Activated B cell treated with CpG ODN at 0.5 μM for 24 hours (primary cell): ENCODE results near the gene PDXP. TPM values are rescaled to one million over a fixed set of nuclear protein-coding genes. Genes with fewer than 3 reads are reported as not detected.

Experiments
- ATAC-seq: fragments of 200-7000 bp; cut with Tn5 transposase; one replicate; pipeline ENCODE4 v1.10.0; 2021; ENCODE audit warnings: low read depth, mild to moderate bottlenecking, moderate library complexity
- CTCF ChIA-PET: fragments of 350-600 bp; sonication (Branson Sonifier 250); formaldehyde crosslinking; loops from one replicate; lab custom pipeline; 2021; ENCODE audit warnings: antibody characterized with exemption; lab: Charles Lee
- POLR2A ChIA-PET: fragments of 350-600 bp; sonication (Branson Sonifier 250); formaldehyde crosslinking; loops from one replicate; lab custom pipeline; 2021; ENCODE audit warnings: antibody characterized with exemption; lab: Charles Lee
- DNase-seq: peaks from one replicate; pipeline ENCODE4 v3.0.0; 2022
- H3K27ac Mint-ChIP-seq: one replicate; pipeline ENCODE4 v1.8.0; 2020; ENCODE audit warnings: mixed read lengths
- H3K27me3 Mint-ChIP-seq: one replicate; pipeline ENCODE4 v1.8.0; 2021; ENCODE audit warnings: mixed read lengths
- H3K36me3 Mint-ChIP-seq: one replicate; pipeline ENCODE4 v1.8.0; 2021; ENCODE audit warnings: low read depth, mixed read lengths
- H3K4me1 Mint-ChIP-seq: one replicate; pipeline ENCODE4 v1.8.0; 2021; ENCODE audit warnings: mixed read lengths
- H3K4me3 Mint-ChIP-seq: one replicate; pipeline ENCODE4 v1.8.0; 2020; ENCODE audit warnings: mild to moderate bottlenecking, mixed read lengths
- H3K9me3 Mint-ChIP-seq: one replicate; pipeline ENCODE4 v1.8.0; 2020; ENCODE audit warnings: mixed read lengths
- CTCF ChIP-seq: fragments of 200-600 bp; IDR thresholded peaks from one replicate; pipeline ENCODE4 v1.8.0; 2022; ENCODE audit warnings: antibody characterized with exemption, mild to moderate bottlenecking
- intact Hi-C: fragments of 100-400 bp; cut with micrococcal nuclease; formaldehyde crosslinking; loops from one replicate; pipeline ENCODE4 v1.15.1; 2024
- total RNA-seq: library from RNA; stranded (reverse); gene quantifications from 2 replicates; pipeline ENCODE4 v1.2.3, GENCODE V29; 2022

The PDXP gene
- total RNA-seq, 1 donor from 2014 or later, result 22.6 TPM

- DNase-seq, result no peak
- peaks cover 46% of the 10 kb centered on the region for H3K36me3 Mint-ChIP-seq
- no peaks in the 10 kb centered on the region for H3K9me3 Mint-ChIP-seq
- peaks cover 66% of the 10 kb centered on the region for H3K4me1 Mint-ChIP-seq
- POLR2A ChIA-PET, result interaction anchor here (0.6 to 7.5 kb wide), 10 partner anchors 9 to 71 kb away, joined by 3 to 78 read pairs (median 18); partner anchors contain the start of genes GGA1, LGALS1, NOL12 and PDXP
- ATAC-seq, result peak; percentile 2
- no peak for TF ChIP-seq CTCF
- H3K4me3 Mint-ChIP-seq, result peak overlapping the region; percentile 11
- intact Hi-C loops, result loop anchor here (1.0 kb wide), 1 partner anchor 11 kb away; no protein-coding TSS in a partner anchor
- H3K27me3 Mint-ChIP-seq, result no peaks in the 10 kb centered on the region
- H3K27ac Mint-ChIP-seq, result peak overlapping the region; percentile 86
- CTCF ChIA-PET, result interaction anchor here (0.8 to 6.9 kb wide), 7 partner anchors 9 to 65 kb away, joined by 3 to 90 read pairs (median 5); partner anchors contain the start of genes GGA1, PDXP and SH3BP1
Measured at GRCh38 chr22:37627121-37627520, 31.4 kb upstream of the PDXP start.

- intact Hi-C loops, result loop anchor here (1.0 kb wide), 1 partner anchor 11 kb away; no protein-coding TSS in a partner anchor
- Mint-ChIP-seq H3K27me3 (no peaks in the 10 kb centered on the region), H3K4me3 (peak overlapping the region; percentile 11), H3K4me1 (peaks cover 70% of the 10 kb centered on the region), H3K9me3 (no peaks in the 10 kb centered on the region), H3K36me3 (peaks cover 45% of the 10 kb centered on the region), H3K27ac (peak overlapping the region; percentile 86)
- no peak for TF ChIP-seq CTCF
- no peak for DNase-seq
- CTCF ChIA-PET, result interaction anchor here (0.8 to 6.9 kb wide), 7 partner anchors 10 to 66 kb away, joined by 3 to 90 read pairs (median 5); partner anchors contain the start of genes GGA1, PDXP and SH3BP1
- POLR2A ChIA-PET, result interaction anchor here (0.6 to 7.5 kb wide), 10 partner anchors 9 to 58 kb away, joined by 3 to 78 read pairs (median 18); partner anchors contain the start of genes GGA1, LGALS1, NOL12 and PDXP
- ATAC-seq, result peak; percentile 56
Measured at GRCh38 chr22:37627545-37627944, 31.0 kb upstream of the PDXP start.

GRCh38 chr22:37628830-37629229 is 29.7 kb upstream of the PDXP start:
- Mint-ChIP-seq H3K27ac (peak overlapping the region; percentile 86), H3K9me3 (no peaks in the 10 kb centered on the region), H3K36me3 (peaks cover 42% of the 10 kb centered on the region), H3K27me3 (no peaks in the 10 kb centered on the region), H3K4me1 (peaks cover 70% of the 10 kb centered on the region), H3K4me3 (no peak overlapping the region)
- ATAC-seq (no peak), DNase-seq (no peak)
- ChIA-PET CTCF (interaction anchor here (1.1 to 6.9 kb wide), 3 partner anchors 14 to 304 kb away, joined by 3 to 90 read pairs (median 49); partner anchors contain the start of gene SH3BP1), POLR2A (interaction anchor here (1.7 to 7.5 kb wide), 4 partner anchors 12 to 52 kb away, joined by 6 to 78 read pairs (median 48); partner anchors contain the start of genes GGA1, LGALS1 and SH3BP1)
- TF ChIP-seq CTCF, result no peak
- intact Hi-C loops, result no loop called here

- POLR2A ChIA-PET, result interaction anchor here (1.0 to 5.5 kb wide), 4 partner anchors 13 to 54 kb away, joined by 3 to 104 read pairs (median 5); partner anchors contain the start of gene GGA1
- intact Hi-C loops, result loop anchor here (10.0 kb wide), 1 partner anchor 215 kb away; the partner anchor contains the start of genes ANKRD54 and EIF3L
- DNase-seq, result no peak
Measured at GRCh38 chr22:37629928-37630327, 28.6 kb upstream of the PDXP start.

More at GRCh38 chr22:37629928-37630327, 28.6 kb upstream of the PDXP start:
- CTCF ChIA-PET, result interaction anchor here (5.2 to 6.9 kb wide), 3 partner anchors 13 to 52 kb away, joined by 30 to 90 read pairs (median 49); partner anchors contain the start of gene SH3BP1
- no peak for ATAC-seq
- Mint-ChIP-seq H3K4me1 (peaks cover 72% of the 10 kb centered on the region), H3K36me3 (peaks cover 40% of the 10 kb centered on the region), H3K9me3 (no peaks in the 10 kb centered on the region), H3K4me3 (no peak overlapping the region), H3K27ac (no peak overlapping the region), H3K27me3 (no peaks in the 10 kb centered on the region)
- TF ChIP-seq CTCF, result no peak
